Measurements from ENCODE around the gene MORF4L1.

DNA sequence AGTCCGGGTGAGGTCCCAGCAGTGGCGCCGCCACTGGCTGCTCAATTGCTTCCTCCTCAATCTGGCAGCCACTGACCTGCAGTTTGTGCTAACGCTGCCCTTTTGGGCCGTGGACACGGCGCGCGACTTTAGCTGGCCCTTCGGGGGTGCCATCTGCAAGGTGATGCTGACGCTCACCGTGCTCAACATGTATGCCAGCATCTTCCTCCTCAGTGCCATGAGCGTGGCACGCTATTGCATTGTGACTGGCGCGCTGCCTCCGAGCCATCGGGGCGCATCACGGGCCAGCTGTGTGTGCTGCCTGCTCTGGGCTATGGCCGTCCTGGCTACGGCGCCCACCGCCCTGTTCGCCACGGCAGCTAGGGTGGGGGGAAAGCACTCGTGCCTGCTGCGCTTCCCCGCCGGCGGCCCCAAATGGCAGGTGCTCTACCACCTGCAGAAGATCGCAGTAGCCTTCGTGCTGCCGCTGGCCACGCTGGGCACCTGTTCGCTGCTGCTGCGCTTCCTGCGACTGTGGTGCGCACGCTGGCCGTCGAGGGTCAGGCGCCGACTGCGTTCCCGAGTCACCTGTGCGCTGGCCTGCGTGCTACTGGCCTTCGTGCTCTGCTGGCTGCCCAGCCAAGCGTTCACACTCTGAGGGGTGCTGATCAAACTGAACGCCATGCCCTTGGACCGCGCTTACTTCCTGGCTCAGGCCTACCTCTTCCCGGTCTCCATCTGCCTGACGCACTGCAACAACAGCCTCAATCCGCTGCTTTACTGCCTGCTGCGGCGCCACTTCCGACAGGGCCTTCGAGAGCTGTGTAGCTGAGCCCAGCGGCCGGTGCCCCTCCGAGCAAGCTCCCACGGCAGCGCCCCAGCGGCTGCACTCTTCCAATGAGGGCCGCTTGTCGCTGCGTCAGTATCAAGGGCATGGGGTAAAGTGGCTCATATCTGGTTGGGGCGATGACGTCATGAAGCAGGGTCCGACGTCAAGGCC is 41.2 kb upstream of the MORF4L1 start:
- TF ChIP-seq POLR2A (IDR thresholded peaks at IDR 0.05), result no peak
- TF ChIP-seq, protein P1, sequence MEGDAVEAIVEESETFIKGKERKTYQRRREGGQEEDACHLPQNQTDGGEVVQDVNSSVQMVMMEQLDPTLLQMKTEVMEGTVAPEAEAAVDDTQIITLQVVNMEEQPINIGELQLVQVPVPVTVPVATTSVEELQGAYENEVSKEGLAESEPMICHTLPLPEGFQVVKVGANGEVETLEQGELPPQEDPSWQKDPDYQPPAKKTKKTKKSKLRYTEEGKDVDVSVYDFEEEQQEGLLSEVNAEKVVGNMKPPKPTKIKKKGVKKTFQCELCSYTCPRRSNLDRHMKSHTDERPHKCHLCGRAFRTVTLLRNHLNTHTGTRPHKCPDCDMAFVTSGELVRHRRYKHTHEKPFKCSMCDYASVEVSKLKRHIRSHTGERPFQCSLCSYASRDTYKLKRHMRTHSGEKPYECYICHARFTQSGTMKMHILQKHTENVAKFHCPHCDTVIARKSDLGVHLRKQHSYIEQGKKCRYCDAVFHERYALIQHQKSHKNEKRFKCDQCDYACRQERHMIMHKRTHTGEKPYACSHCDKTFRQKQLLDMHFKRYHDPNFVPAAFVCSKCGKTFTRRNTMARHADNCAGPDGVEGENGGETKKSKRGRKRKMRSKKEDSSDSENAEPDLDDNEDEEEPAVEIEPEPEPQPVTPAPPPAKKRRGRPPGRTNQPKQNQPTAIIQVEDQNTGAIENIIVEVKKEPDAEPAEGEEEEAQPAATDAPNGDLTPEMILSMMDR (IDR thresholded peaks at IDR 0.05), result no peak
